ENCODE data around the gene TRIO.

- TF ChIP-seq ZNF132 (tag by site-specific recombination; IDR thresholded peaks at IDR 0.05; ENCODE audit: borderline replicate concordance): no peak
- no peak for TF ChIP-seq CTCF (tag by site-specific recombination; IDR thresholded peaks at IDR 0.05)
- no peak for TF ChIP-seq ZNF37A (tag by site-specific recombination; IDR thresholded peaks at IDR 0.05)
Measured at GRCh38 chr5:14396737-14397136, 253.6 kb downstream of the TRIO start.
